GM12878 (cell line): Measurements from ENCODE around the gene CD27. TPM values are rescaled to one million over a fixed set of nuclear protein-coding genes. Genes with fewer than 3 reads are reported as not detected.

Source experiments
- BCLAF1 ChIP-seq: fragments of 450-650 bp; IDR thresholded peaks from 2 replicates; pipeline ENCODE4 v1.6.1; 2017; ENCODE audit warnings: antibody characterized with exemption, mild to moderate bottlenecking, moderate library complexity
- CHD1 ChIP-seq: IDR thresholded peaks from 2 replicates; pipeline ENCODE4 v1.6.1; 2012; ENCODE audit warnings: low read depth, low read length, improper control_type of control experiment
- E2F4 ChIP-seq: IDR thresholded peaks from 2 replicates; pipeline ENCODE4 v1.6.1; 2012; ENCODE audit warnings: low read depth, low read length, improper control_type of control experiment
- FOXM1 ChIP-seq: IDR thresholded peaks from 2 replicates; pipeline ENCODE4 v1.6.1; 2012; ENCODE audit warnings: low read depth, mild to moderate bottlenecking, inconsistent platforms, low read length, moderate library complexity
- GATAD2B ChIP-seq: fragments of 450-650 bp; conservative IDR thresholded peaks from 2 replicates; pipeline ENCODE4 v1.6.1; 2017; ENCODE audit warnings: low read depth, mild to moderate bottlenecking, moderate library complexity
- HDAC2 ChIP-seq: fragments of 200-600 bp; sonication (generic); IDR thresholded peaks from 2 replicates; pipeline ENCODE4 v1.6.1; 2017
- HDAC6 ChIP-seq: fragments of 200-600 bp; sonication (generic); IDR thresholded peaks from one replicate; pipeline ENCODE4 v1.8.0; 2017; ENCODE audit warnings: antibody characterized with exemption; ENCODE audit not compliant: unreplicated experiment
- JUND ChIP-seq: IDR thresholded peaks from 2 replicates; pipeline ENCODE4 v1.6.1; 2012; ENCODE audit warnings: low read depth, mild to moderate bottlenecking, low read length, improper control_type of control experiment, moderate library complexity
- KDM1A ChIP-seq: fragments of 200-600 bp; sonication (generic); IDR thresholded peaks from 2 replicates; pipeline ENCODE4 v1.6.1; 2016; ENCODE audit warnings: borderline replicate concordance
- KLF5 ChIP-seq: fragments of 450-650 bp; IDR thresholded peaks from 2 replicates; pipeline ENCODE4 v1.6.1; 2014; ENCODE audit warnings: mild to moderate bottlenecking; ENCODE audit not compliant: partially characterized antibody
- MAX ChIP-seq: IDR thresholded peaks from 2 replicates; pipeline ENCODE4 v1.6.1; 2012; ENCODE audit warnings: low read depth, low read length, improper control_type of control experiment
- MYB ChIP-seq: fragments of 150-350 bp; IDR thresholded peaks from 2 replicates; pipeline ENCODE4 v1.6.1; 2014; ENCODE audit warnings: mild to moderate bottlenecking, low read depth, low read length, borderline replicate concordance
- PAX8 ChIP-seq: fragments of 450-650 bp; IDR thresholded peaks from 2 replicates; pipeline ENCODE4 v1.6.1; 2017; ENCODE audit warnings: mild to moderate bottlenecking, moderate library complexity
- PML ChIP-seq: IDR thresholded peaks from 2 replicates; pipeline ENCODE4 v1.6.1; 2012; ENCODE audit warnings: low read length, inconsistent platforms
- RBBP5 ChIP-seq: fragments of 200-600 bp; sonication (generic); conservative IDR thresholded peaks from 2 replicates; pipeline ENCODE4 v1.6.1; 2016
- SREBF2 ChIP-seq: IDR thresholded peaks from 2 replicates; pipeline ENCODE4 v1.6.1; 2012; ENCODE audit warnings: mild to moderate bottlenecking, low read length
- TBL1XR1 ChIP-seq: IDR thresholded peaks from 2 replicates; pipeline ENCODE4 v1.6.1; 2012; ENCODE audit warnings: low read depth, low read length, improper control_type of control experiment
- ZBTB40 ChIP-seq: fragments of 450-650 bp; IDR thresholded peaks from 2 replicates; pipeline ENCODE4 v1.6.1; 2016; ENCODE audit warnings: mild to moderate bottlenecking, moderate library complexity, borderline replicate concordance
- polyA plus RNA-seq, 11 experiments: library from polyadenylated mRNA; depleted of rRNA in 4 of 11; unstranded in 6 of 11; stranded (reverse) in 5 of 11; fragments of >200 nt; fragmentation: Nextera tagmentation in 4 of 11; fragmentation: Illumina TruSeq in 1 of 11; extraction: Ambion mirVana in 4 of 11; extraction: Trizol in 1 of 11; gene quantifications; 1 replicate in 1 of 11; 2 replicates in 10 of 11; pipeline versions ENCODE4 v1.2.1 to v1.2.3, GENCODE V29; 2011 to 2016; ENCODE audit warnings: inconsistent platforms in 2 of 11, missing spikeins in 2 of 11, low read depth in 1 of 11
- total RNA-seq, 4 experiments: library from RNA; depleted of rRNA in 3 of 4; stranded (reverse); fragments of >200 nt in 3 of 4; fragmentation: Illumina TruSeq in 1 of 4; extraction: Trizol in 1 of 4; gene quantifications; 2 replicates each; pipeline versions ENCODE4 v1.2.1 to v1.2.3, GENCODE V29; 2013 to 2021

The CD27 gene
- total and polyA plus RNA-seq, 10 of the 15 experiments (the other 5 are each of a cell fraction or from before 2014, with no cell fraction given) = 4.9 to 184 (median 106) TPM

- no peak for TF ChIP-seq BCLAF1
- no peak for TF ChIP-seq HDAC6
- TF ChIP-seq FOXM1 = peak; percentile 51; the same call in 1 of the 2 replicates
- TF ChIP-seq PML = peak; percentile 2
- TF ChIP-seq ZBTB40 = peak; percentile 76; the same call in 1 of the 2 replicates
- TF ChIP-seq KDM1A = no peak
- no peak for TF ChIP-seq SREBF2
- TF ChIP-seq MYB = no peak
- TF ChIP-seq E2F4 = no peak
- TF ChIP-seq MAX = peak; percentile 68
- no peak for TF ChIP-seq JUND
- TF ChIP-seq RBBP5 = no peak
- TF ChIP-seq HDAC2 = no peak
- no peak for TF ChIP-seq KLF5
- no peak for TF ChIP-seq PAX8
- peak; percentile 88; the same call in 1 of the 2 replicates for TF ChIP-seq GATAD2B
- no peak for TF ChIP-seq TBL1XR1
- no peak for TF ChIP-seq CHD1
Observed at GRCh38 chr12:6461401-6462233, 16.9 kb downstream of the CD27 start (continued).
